ENCODE measurements around the gene KBTBD2. TPM values are rescaled to one million over a fixed set of nuclear protein-coding genes. Genes with fewer than 3 reads are reported as not detected.
"Not testable (repeated sequence)": the region's sequence is repeated elsewhere in the genome, so short reads cannot be mapped to it uniquely, and the experiment has no call there.

The KBTBD2 gene
- total RNA-seq, 1 experiment from 2014 or later, result 16.3 TPM

DNA sequence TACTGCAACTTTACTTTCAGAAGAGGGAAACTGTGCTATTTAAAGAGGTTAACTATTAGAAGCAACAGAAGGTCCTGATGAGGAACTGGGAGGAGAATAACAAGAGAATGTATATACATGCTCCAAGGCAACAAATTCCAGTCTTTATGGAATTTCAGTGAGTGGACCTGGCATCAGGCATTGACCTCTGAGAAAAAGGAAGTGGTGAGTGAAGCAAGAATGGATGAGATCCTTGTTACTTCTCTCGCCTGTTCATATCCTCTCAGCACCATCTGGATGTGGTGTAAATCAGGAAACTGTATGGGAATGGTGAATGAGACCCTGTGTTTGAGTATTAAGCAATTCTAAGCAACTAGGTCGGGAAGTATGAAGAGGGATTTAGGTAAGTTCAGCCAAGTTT is 30.3 kb upstream of the KBTBD2 start:
- Histone ChIP-seq H3K36me3 (ENCODE audit: low read depth, low read length) (no peaks in the 10 kb centered on the region), H3K27ac (ENCODE audit: low read length) (no peak overlapping the region), H3K9me3 (ENCODE audit: low read length) (no peaks in the 10 kb centered on the region), H3K9ac (ENCODE audit: low read length) (no peak overlapping the region), H3K79me2 (ENCODE audit: low read length) (no peaks in the 10 kb centered on the region), H3K4me3 (ENCODE audit: low read length) (no peak overlapping the region), H3K4me1 (ENCODE audit: insufficient read depth, low read length) (no peaks in the 10 kb centered on the region), H3K4me2 (ENCODE audit: low read length) (no peak overlapping the region), H2AFZ (ENCODE audit: low read length) (no peak overlapping the region), H3F3A (ENCODE audit: low read length, unreplicated experiment) (no peaks in the 10 kb centered on the region), H3K9me2 (replicated peaks; ENCODE audit: low read length) (no peaks in the 10 kb centered on the region), H3K27me3 (ENCODE audit: low read length) (no peaks in the 10 kb centered on the region), H4K20me1 (ENCODE audit: low read length) (no peaks in the 10 kb centered on the region)
- ChIA-PET CTCF (no interaction called here), POLR2A (ENCODE audit: unreplicated experiment) (no interaction called here)
- no peak for DNase-seq
- no peak for ATAC-seq
- TF ChIP-seq EZH2 (IDR thresholded peaks at IDR 0.05; ENCODE audit: low read length, unreplicated experiment), result no peak
- TF ChIP-seq EZH2phosphoT487 (IDR thresholded peaks at IDR 0.05; ENCODE audit: borderline replicate concordance, low read length), result no peak
- no peak for TF ChIP-seq CTCF (conservative IDR thresholded peaks at IDR 0.05; ENCODE audit: low read depth, low read length)
- BruUV-seq (replicated peaks), result no TSS peak
- intact Hi-C loops (cut with micrococcal nuclease), result loop anchor here (2.0 kb wide), 1 partner anchor 15 kb away; no protein-coding TSS in a partner anchor

- POLR2A ChIA-PET (ENCODE audit: unreplicated experiment); H3K27ac ChIP-seq (ENCODE audit: low read length); H3K79me2 ChIP-seq (ENCODE audit: low read length); H2AFZ ChIP-seq (ENCODE audit: low read length); H3K4me1 ChIP-seq (ENCODE audit: insufficient read depth, low read length); H3K4me2 ChIP-seq (ENCODE audit: low read length); H3F3A ChIP-seq (ENCODE audit: low read length, unreplicated experiment); CTCF ChIA-PET; H4K20me1 ChIP-seq (ENCODE audit: low read length); H3K36me3 ChIP-seq (ENCODE audit: low read depth, low read length); intact Hi-C loops (cut with micrococcal nuclease); DNase-seq; H3K9me2 ChIP-seq (replicated peaks; ENCODE audit: low read length); H3K27me3 ChIP-seq (ENCODE audit: low read length); H3K4me3 ChIP-seq (ENCODE audit: low read length); H3K9me3 ChIP-seq (ENCODE audit: low read length); H3K9ac ChIP-seq (ENCODE audit: low read length); BruUV-seq (replicated peaks): not testable (repeated sequence)
- ATAC-seq, result peak; percentile 64
Measured at GRCh38 chr7:32916994-32917393, 25.4 kb upstream of the KBTBD2 start.

- ATAC-seq (no peak), DNase-seq (no peak)
- H3K79me2 ChIP-seq (ENCODE audit: low read length), result no peaks in the 10 kb centered on the region
- POLR2A ChIA-PET (ENCODE audit: unreplicated experiment), result no interaction called here
- H3K9me3 ChIP-seq (ENCODE audit: low read length), result no peaks in the 10 kb centered on the region
- H3K36me3 ChIP-seq (ENCODE audit: low read depth, low read length), result no peaks in the 10 kb centered on the region
- no peak overlapping the region for H3K4me2 ChIP-seq (ENCODE audit: low read length)
- no peaks in the 10 kb centered on the region for H3F3A ChIP-seq (ENCODE audit: low read length, unreplicated experiment)
- no peak overlapping the region for H3K27ac ChIP-seq (ENCODE audit: low read length)
- H4K20me1 ChIP-seq (ENCODE audit: low read length), result no peaks in the 10 kb centered on the region
- BruUV-seq (replicated peaks), result no TSS peak
- no peaks in the 10 kb centered on the region for H3K27me3 ChIP-seq (ENCODE audit: low read length)
- no peak overlapping the region for H3K4me3 ChIP-seq (ENCODE audit: low read length)
- CTCF ChIA-PET, result no interaction called here
- intact Hi-C loops (cut with micrococcal nuclease), result no loop called here
- no peaks in the 10 kb centered on the region for H3K4me1 ChIP-seq (ENCODE audit: insufficient read depth, low read length)
- no peak for TF ChIP-seq EZH2phosphoT487 (IDR thresholded peaks at IDR 0.05; ENCODE audit: borderline replicate concordance, low read length)
- no peak for TF ChIP-seq CTCF (conservative IDR thresholded peaks at IDR 0.05; ENCODE audit: low read depth, low read length)
- TF ChIP-seq EZH2 (IDR thresholded peaks at IDR 0.05; ENCODE audit: low read length, unreplicated experiment), result no peak
- no peak overlapping the region for H3K9ac ChIP-seq (ENCODE audit: low read length)
- no peaks in the 10 kb centered on the region for H3K9me2 ChIP-seq (replicated peaks; ENCODE audit: low read length)
- H2AFZ ChIP-seq (ENCODE audit: low read length), result no peak overlapping the region
Measured at GRCh38 chr7:32916006-32916405, 24.4 kb upstream of the KBTBD2 start.
